ENCODE results near the gene CALN1.
"Not testable (repeated sequence)": the region's sequence is repeated elsewhere in the genome, so short reads cannot be mapped to it uniquely, and the experiment has no call there.

CALN1 gene

GRCh38 chr7:72408966-72409637 lies 3.0 kb downstream of the CALN1 start:
- no peak for DNase-seq

GRCh38 chr7:72406820-72407403 lies 5.2 kb downstream of the CALN1 start:
- DNase-seq: no peak

- DNase-seq: no peak
Measured at GRCh38 chr7:72405871-72406270, 6.3 kb downstream of the CALN1 start.

GRCh38 chr7:72405418-72405817 lies 6.7 kb downstream of the CALN1 start:
- DNase-seq: no peak

- no peak for DNase-seq
Measured at GRCh38 chr7:72404743-72405142, 7.4 kb downstream of the CALN1 start.

GRCh38 chr7:72403458-72404076 lies 8.6 kb downstream of the CALN1 start:
- no peak for DNase-seq

GRCh38 chr7:72394016-72394415 lies 18.1 kb downstream of the CALN1 start:
- no peak for DNase-seq

- no peak for DNase-seq
Measured at GRCh38 chr7:72391821-72392377, 20.2 kb downstream of the CALN1 start.

- DNase-seq: no peak
Measured at GRCh38 chr7:72386118-72386517, 26.0 kb downstream of the CALN1 start.

GRCh38 chr7:72362246-72362645 lies 49.9 kb downstream of the CALN1 start:
- no peak for DNase-seq

- DNase-seq: no peak
Measured at GRCh38 chr7:72345208-72345727, 66.9 kb downstream of the CALN1 start.

- no peak for DNase-seq
Measured at GRCh38 chr7:72343991-72344390, 68.1 kb downstream of the CALN1 start.

- not testable (repeated sequence) for DNase-seq
Measured at GRCh38 chr7:72343354-72343753, 68.8 kb downstream of the CALN1 start.

- DNase-seq: no peak
Measured at GRCh38 chr7:72337390-72338167, 74.6 kb downstream of the CALN1 start.

- DNase-seq: no peak
Measured at GRCh38 chr7:72336632-72337389, 75.3 kb downstream of the CALN1 start.

- no peak for DNase-seq
Measured at GRCh38 chr7:72336382-72336631, 75.8 kb downstream of the CALN1 start.

- no peak for DNase-seq
Measured at GRCh38 chr7:72335561-72336381, 76.4 kb downstream of the CALN1 start.

GRCh38 chr7:72334698-72335097 lies 77.4 kb downstream of the CALN1 start:
- no peak for DNase-seq

GRCh38 chr7:72334066-72334465 lies 78.1 kb downstream of the CALN1 start:
- DNase-seq: no peak

- no peak for DNase-seq
Measured at GRCh38 chr7:72326811-72327210, 85.3 kb downstream of the CALN1 start.

GRCh38 chr7:72326365-72326764 lies 85.8 kb downstream of the CALN1 start:
- DNase-seq: no peak

GRCh38 chr7:72325561-72325960 lies 86.6 kb downstream of the CALN1 start:
- DNase-seq: no peak
